ENCODE data around the gene GRPEL1.

Gene GRPEL1

GRCh38 chr4:7074426-7074825 lies 6.6 kb upstream of the GRPEL1 start:
- no peaks in the 10 kb centered on the region for H3F3A ChIP-seq (ENCODE audit: control insufficient read depth, insufficient read depth)
- H3K9me2 ChIP-seq (replicated peaks; ENCODE audit: control insufficient read depth, low read length) = no peaks in the 10 kb centered on the region
- no peaks in the 10 kb centered on the region for H3K79me2 ChIP-seq (ENCODE audit: control insufficient read depth, low read length)
- peaks cover 6% of the 10 kb centered on the region for H3K4me1 ChIP-seq (ENCODE audit: control insufficient read depth, low read length)
- H3K9me3 ChIP-seq (ENCODE audit: control insufficient read depth, insufficient read depth, low read length) = no peaks in the 10 kb centered on the region
- H3K4me2 ChIP-seq (ENCODE audit: low read length) = no peak overlapping the region
- H3K36me3 ChIP-seq (ENCODE audit: control insufficient read depth, low read length) = no peaks in the 10 kb centered on the region
- no peak overlapping the region for H3K4me3 ChIP-seq (ENCODE audit: low read length)
- H3K27me3 ChIP-seq (ENCODE audit: control insufficient read depth, low read length) = 0 out of 2 replicates have a peak, but pooled peaks cover 3% of the 10 kb centered on the region
- no peaks in the 10 kb centered on the region; the same call in 1 of the 2 replicates for H4K20me1 ChIP-seq (ENCODE audit: control insufficient read depth, insufficient read depth, low read depth, low read length)
- TF ChIP-seq CTCF (IDR thresholded peaks at IDR 0.05; ENCODE audit: low read depth, low read length, poor library complexity, severe bottlenecking) (no peak), EZH2phosphoT487 (IDR thresholded peaks at IDR 0.05; ENCODE audit: borderline replicate concordance, low read length) (no peak)
- no peak overlapping the region for H3K27ac ChIP-seq (ENCODE audit: low read depth, low read length)

- no peak overlapping the region for H3K4me3 ChIP-seq (ENCODE audit: low read length)
- H3K27ac ChIP-seq (ENCODE audit: low read depth, low read length) = no peak overlapping the region
- no peaks in the 10 kb centered on the region for H3K36me3 ChIP-seq (ENCODE audit: control insufficient read depth, low read length)
- H3K4me2 ChIP-seq (ENCODE audit: low read length) = no peak overlapping the region
- H3K9me3 ChIP-seq (ENCODE audit: control insufficient read depth, insufficient read depth, low read length) = no peaks in the 10 kb centered on the region
- H4K20me1 ChIP-seq (ENCODE audit: control insufficient read depth, insufficient read depth, low read depth, low read length) = no peaks in the 10 kb centered on the region; the same call in 1 of the 2 replicates
- H3K79me2 ChIP-seq (ENCODE audit: control insufficient read depth, low read length) = peaks cover 3% of the 10 kb centered on the region; the same call in 1 of the 2 replicates
- H3K27me3 ChIP-seq (ENCODE audit: control insufficient read depth, low read length) = 0 out of 2 replicates have a peak, but pooled peaks cover 3% of the 10 kb centered on the region
- TF ChIP-seq EZH2phosphoT487 (IDR thresholded peaks at IDR 0.05; ENCODE audit: borderline replicate concordance, low read length) (no peak), CTCF (IDR thresholded peaks at IDR 0.05; ENCODE audit: low read depth, low read length, poor library complexity, severe bottlenecking) (no peak)
- peaks cover 11% of the 10 kb centered on the region for H3K4me1 ChIP-seq (ENCODE audit: control insufficient read depth, low read length)
- H3F3A ChIP-seq (ENCODE audit: control insufficient read depth, insufficient read depth) = no peaks in the 10 kb centered on the region
- H3K9me2 ChIP-seq (replicated peaks; ENCODE audit: control insufficient read depth, low read length) = no peaks in the 10 kb centered on the region
Observed at GRCh38 chr4:7073526-7074390, 5.9 kb upstream of the GRPEL1 start.

- H3F3A ChIP-seq (ENCODE audit: control insufficient read depth, insufficient read depth) = no peaks in the 10 kb centered on the region
- H3K36me3 ChIP-seq (ENCODE audit: control insufficient read depth, low read length) = no peaks in the 10 kb centered on the region
- no peaks in the 10 kb centered on the region; the same call in 1 of the 2 replicates for H4K20me1 ChIP-seq (ENCODE audit: control insufficient read depth, insufficient read depth, low read depth, low read length)
- peaks cover 7% of the 10 kb centered on the region for H3K79me2 ChIP-seq (ENCODE audit: control insufficient read depth, low read length)
- no peak overlapping the region for H3K27ac ChIP-seq (ENCODE audit: low read depth, low read length)
- H3K27me3 ChIP-seq (ENCODE audit: control insufficient read depth, low read length) = 0 out of 2 replicates have a peak, but pooled peaks cover 3% of the 10 kb centered on the region
- H3K9me2 ChIP-seq (replicated peaks; ENCODE audit: control insufficient read depth, low read length) = no peaks in the 10 kb centered on the region
- H3K4me2 ChIP-seq (ENCODE audit: low read length) = no peak overlapping the region
- peaks cover 13% of the 10 kb centered on the region for H3K4me1 ChIP-seq (ENCODE audit: control insufficient read depth, low read length)
- TF ChIP-seq CTCF (IDR thresholded peaks at IDR 0.05; ENCODE audit: low read depth, low read length, poor library complexity, severe bottlenecking) = no peak
- no peak for TF ChIP-seq EZH2phosphoT487 (IDR thresholded peaks at IDR 0.05; ENCODE audit: borderline replicate concordance, low read length)
- H3K4me3 ChIP-seq (ENCODE audit: low read length) = no peak overlapping the region
- H3K9me3 ChIP-seq (ENCODE audit: control insufficient read depth, insufficient read depth, low read length) = no peaks in the 10 kb centered on the region
Observed at GRCh38 chr4:7073059-7073458, 5.2 kb upstream of the GRPEL1 start.
